ENCODE data around the gene UBASH3A. TPM values are rescaled to one million over a fixed set of nuclear protein-coding genes. Genes with fewer than 3 reads are reported as not detected.
A peak's percentile ranks its signal among the peaks of the same experiment; 100 is the strongest.

UBASH3A gene
- total RNA-seq, 1 donor from 2014 or later = not detected

- no peaks in the 10 kb centered on the region for H3K9me3 Mint-ChIP-seq
- no peaks in the 10 kb centered on the region for H3K36me3 Mint-ChIP-seq (ENCODE audit: low read depth)
- no peak for DNase-seq (ENCODE audit: low read depth, low spot score)
- TF ChIP-seq, protein P1, sequence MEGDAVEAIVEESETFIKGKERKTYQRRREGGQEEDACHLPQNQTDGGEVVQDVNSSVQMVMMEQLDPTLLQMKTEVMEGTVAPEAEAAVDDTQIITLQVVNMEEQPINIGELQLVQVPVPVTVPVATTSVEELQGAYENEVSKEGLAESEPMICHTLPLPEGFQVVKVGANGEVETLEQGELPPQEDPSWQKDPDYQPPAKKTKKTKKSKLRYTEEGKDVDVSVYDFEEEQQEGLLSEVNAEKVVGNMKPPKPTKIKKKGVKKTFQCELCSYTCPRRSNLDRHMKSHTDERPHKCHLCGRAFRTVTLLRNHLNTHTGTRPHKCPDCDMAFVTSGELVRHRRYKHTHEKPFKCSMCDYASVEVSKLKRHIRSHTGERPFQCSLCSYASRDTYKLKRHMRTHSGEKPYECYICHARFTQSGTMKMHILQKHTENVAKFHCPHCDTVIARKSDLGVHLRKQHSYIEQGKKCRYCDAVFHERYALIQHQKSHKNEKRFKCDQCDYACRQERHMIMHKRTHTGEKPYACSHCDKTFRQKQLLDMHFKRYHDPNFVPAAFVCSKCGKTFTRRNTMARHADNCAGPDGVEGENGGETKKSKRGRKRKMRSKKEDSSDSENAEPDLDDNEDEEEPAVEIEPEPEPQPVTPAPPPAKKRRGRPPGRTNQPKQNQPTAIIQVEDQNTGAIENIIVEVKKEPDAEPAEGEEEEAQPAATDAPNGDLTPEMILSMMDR (conservative IDR thresholded peaks at IDR 0.05) = no peak
- peaks cover 13% of the 10 kb centered on the region for H3K27me3 Mint-ChIP-seq (ENCODE audit: low read depth)
- no peaks in the 10 kb centered on the region for H3K4me1 Mint-ChIP-seq
- no peak overlapping the region for H3K4me3 Mint-ChIP-seq
- no peak overlapping the region for H3K27ac Mint-ChIP-seq (ENCODE audit: unreplicated experiment)
Measured at GRCh38 chr21:42489991-42490390, 86.3 kb downstream of the UBASH3A start.

- H3K27ac Mint-ChIP-seq (ENCODE audit: unreplicated experiment) = no peak overlapping the region
- H3K4me3 Mint-ChIP-seq = no peak overlapping the region
- H3K36me3 Mint-ChIP-seq (ENCODE audit: low read depth) = no peaks in the 10 kb centered on the region
- TF ChIP-seq, protein P1 (conservative IDR thresholded peaks at IDR 0.05) = no peak
- H3K4me1 Mint-ChIP-seq = peaks cover 3% of the 10 kb centered on the region
- H3K9me3 Mint-ChIP-seq = no peaks in the 10 kb centered on the region
- peaks cover 14% of the 10 kb centered on the region for H3K27me3 Mint-ChIP-seq (ENCODE audit: low read depth)
- DNase-seq (ENCODE audit: low read depth, low spot score) = no peak
Measured at GRCh38 chr21:42490720-42491119, 87.0 kb downstream of the UBASH3A start.

DNA sequence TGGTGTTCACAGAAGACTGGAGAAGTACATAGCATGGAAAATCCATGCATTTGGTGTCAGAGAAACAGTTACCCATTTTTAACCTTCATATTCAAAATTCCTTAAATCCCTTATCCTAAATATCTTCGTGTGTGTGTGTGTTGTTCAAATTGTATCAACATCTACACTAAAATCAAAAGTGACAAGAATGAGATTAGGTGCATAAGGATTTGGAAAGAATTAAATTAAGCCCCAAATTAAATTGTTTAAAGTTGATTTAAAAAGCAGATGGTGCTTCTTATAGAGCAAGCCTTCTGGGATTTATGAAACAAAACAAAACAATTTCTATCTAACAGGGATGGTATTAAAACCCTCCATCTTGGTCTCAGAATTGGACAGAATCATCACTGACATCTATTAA lies 87.6 kb downstream of the UBASH3A start:
- Mint-ChIP-seq H3K9me3 (no peaks in the 10 kb centered on the region), H3K36me3 (ENCODE audit: low read depth) (no peaks in the 10 kb centered on the region), H3K27me3 (ENCODE audit: low read depth) (peaks cover 17% of the 10 kb centered on the region), H3K27ac (ENCODE audit: unreplicated experiment) (no peak overlapping the region), H3K4me3 (no peak overlapping the region), H3K4me1 (peaks cover 9% of the 10 kb centered on the region)
- DNase-seq (ENCODE audit: low read depth, low spot score) = no peak
- TF ChIP-seq, protein P1 (conservative IDR thresholded peaks at IDR 0.05) = no peak

DNA sequence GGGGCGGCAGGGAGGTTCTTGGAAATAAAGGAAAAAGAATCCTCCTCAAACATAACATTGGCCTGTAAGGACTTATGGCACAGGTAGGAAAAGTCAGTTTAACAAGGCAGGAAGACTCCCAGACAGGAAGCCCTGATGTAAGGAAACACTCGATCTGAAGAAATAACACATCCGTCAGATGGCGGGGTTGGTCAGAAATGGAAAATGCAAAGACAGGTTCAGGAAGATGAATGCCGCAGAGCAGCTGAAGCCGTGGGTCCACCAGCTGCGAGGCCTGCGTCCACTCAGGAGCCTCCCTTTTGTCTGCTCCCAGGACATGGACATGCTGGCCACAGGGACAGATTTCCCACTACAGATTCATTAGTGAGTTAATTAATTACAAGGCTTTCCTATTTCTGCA lies 88.5 kb downstream of the UBASH3A start:
- TF ChIP-seq, protein P1 (conservative IDR thresholded peaks at IDR 0.05) = no peak
- H3K4me1 Mint-ChIP-seq = peaks cover 18% of the 10 kb centered on the region
- H3K27ac Mint-ChIP-seq (ENCODE audit: unreplicated experiment) = no peak overlapping the region
- no peak overlapping the region for H3K4me3 Mint-ChIP-seq
- DNase-seq (ENCODE audit: low read depth, low spot score) = no peak
- no peaks in the 10 kb centered on the region for H3K36me3 Mint-ChIP-seq (ENCODE audit: low read depth)
- H3K27me3 Mint-ChIP-seq (ENCODE audit: low read depth) = peaks cover 13% of the 10 kb centered on the region
- no peaks in the 10 kb centered on the region for H3K9me3 Mint-ChIP-seq

DNA sequence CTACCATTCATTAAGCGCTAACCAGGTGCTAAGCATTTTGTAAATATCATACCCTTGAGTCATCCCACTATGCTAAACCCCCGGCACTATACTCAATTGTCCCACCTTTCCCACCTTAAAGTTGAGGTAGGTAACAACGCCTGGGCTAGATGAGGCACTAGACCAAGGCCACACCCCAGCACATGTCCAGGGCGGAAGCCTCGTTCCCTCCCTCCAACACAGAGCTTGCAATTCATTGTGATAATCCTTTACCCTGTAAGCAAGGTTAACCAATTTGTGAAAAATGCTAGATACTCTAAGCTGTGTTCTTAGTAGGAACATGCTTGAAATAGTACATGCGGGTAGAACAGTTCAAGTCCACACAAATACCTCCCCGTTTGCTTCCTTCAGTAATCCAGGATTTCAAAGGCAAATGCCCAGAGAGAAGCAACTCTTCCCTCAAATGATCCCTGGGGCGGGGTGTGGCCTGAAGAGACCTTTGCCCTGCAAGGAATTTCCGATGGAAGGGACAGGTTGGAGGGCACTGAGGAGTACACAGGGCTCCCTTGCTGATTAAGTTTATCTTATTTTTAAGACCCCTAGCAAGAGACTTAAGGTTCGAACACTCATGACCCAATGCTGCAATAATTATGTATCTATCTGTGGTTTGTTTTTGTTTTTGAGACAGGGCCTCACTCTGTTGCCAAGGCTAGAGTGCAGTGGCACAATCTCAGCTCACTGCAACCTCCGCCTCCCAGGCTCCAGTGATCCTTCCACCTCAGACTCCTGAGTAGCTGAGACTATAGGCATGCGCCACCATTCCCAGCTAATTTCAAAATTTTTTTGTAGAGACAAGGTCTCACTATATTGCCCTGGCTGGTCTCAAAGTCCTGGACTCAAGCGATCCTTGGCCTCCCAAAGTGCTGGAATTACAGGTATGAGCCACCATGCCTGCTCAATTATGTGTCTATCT lies 89.7 kb downstream of the UBASH3A start:
- peaks cover 10% of the 10 kb centered on the region for H3K27me3 Mint-ChIP-seq (ENCODE audit: low read depth)
- DNase-seq (ENCODE audit: low read depth, low spot score) = no peak
- no peaks in the 10 kb centered on the region for H3K9me3 Mint-ChIP-seq
- no peaks in the 10 kb centered on the region for H3K36me3 Mint-ChIP-seq (ENCODE audit: low read depth)
- H3K27ac Mint-ChIP-seq (ENCODE audit: unreplicated experiment) = no peak overlapping the region
- TF ChIP-seq, protein P1 (conservative IDR thresholded peaks at IDR 0.05) = no peak
- H3K4me3 Mint-ChIP-seq = peak overlapping the region; percentile 54
- peaks cover 20% of the 10 kb centered on the region for H3K4me1 Mint-ChIP-seq
